Testis (tissue), 3 donors: Measurements from ENCODE around the gene DES. TPM values are rescaled to one million over a fixed set of nuclear protein-coding genes. Genes with fewer than 3 reads are reported as not detected.

Source experiments
- DNase-seq: peaks from one replicate; pipeline ENCODE4 v3.0.0-alpha.2; 2019
- H3K27ac ChIP-seq, 2 donors: fragments of 200-600 bp; sonication (generic); one replicate each; pipeline ENCODE4 v1.5.1; 2019
- H3K27me3 ChIP-seq: fragments of 200-600 bp; sonication (generic); one replicate; pipeline ENCODE4 v1.5.1; 2019
- H3K36me3 ChIP-seq: fragments of 200-600 bp; sonication (generic); one replicate; pipeline ENCODE4 v1.5.1; 2017; ENCODE audit warnings: low read depth; ENCODE audit errors: missing control alignments
- H3K4me1 ChIP-seq: fragments of 200-600 bp; sonication (generic); one replicate; pipeline ENCODE4 v1.5.1; 2019
- H3K4me3 ChIP-seq, 2 donors: fragments of 200-600 bp; sonication (generic); one replicate each; pipeline ENCODE4 v1.5.1; 2017 to 2019
- H3K9me3 ChIP-seq: fragments of 200-600 bp; sonication (generic); one replicate; pipeline ENCODE4 v1.5.1; 2017
- CTCF ChIP-seq, 3 experiments: fragments of 450-650 bp in 2 of 3; fragments of 200-600 bp in 1 of 3; sonication (generic) in 1 of 3; IDR thresholded peaks; one replicate each; pipeline ENCODE4 v1.5.1; 2016 to 2019; ENCODE audit warnings: antibody characterized with exemption in 3 of 3, mild to moderate bottlenecking in 2 of 3, moderate library complexity in 1 of 3
- POLR2A ChIP-seq: fragments of 450-650 bp; IDR thresholded peaks from one replicate; pipeline ENCODE4 v1.6.1; 2017; ENCODE audit warnings: antibody characterized with exemption, mild to moderate bottlenecking, moderate library complexity
- WGBS, 2 donors: methylation state at CpG; one replicate each; pipeline ENCODE4 v1.1.5; 2018; 5-methylcytosine and 5-hydroxymethylcytosine counted together
- intact Hi-C: fragments of 100-400 bp; cut with DNase I; formaldehyde crosslinking; loops from one replicate; pipeline ENCODE4 v1.15.1; 2023; ENCODE audit warnings: low total_unique reads
- polyA plus RNA-seq: library from polyadenylated mRNA; stranded (reverse); fragments of 350-450 nt; fragmentation: Illumina TruSeq; extraction: RNeasy Lipid Tissue Mini Kit (QIAGEN cat#74804); gene quantifications from one replicate; pipeline ENCODE4 v1.2.3, GENCODE V29; 2014; ENCODE audit warnings: low read depth, low replicate concordance; ENCODE audit not compliant: insufficient read depth
- total RNA-seq, 2 donors: library from RNA; depleted of rRNA; stranded (reverse); fragments of >200 nt; gene quantifications; one replicate each; pipeline ENCODE4 v1.2.3, GENCODE V29; 2016

Gene DES
- total and polyA plus RNA-seq, 3 donors from 2014 or later, result 17.6 to 199 (median 33.3) TPM

- Histone ChIP-seq H3K27ac (no peak overlapping the region), H3K27me3 (no peaks in the 10 kb centered on the region), H3K9me3 (no peaks in the 10 kb centered on the region), H3K4me1 (peaks cover 17% of the 10 kb centered on the region), H3K36me3 (no peaks in the 10 kb centered on the region), H3K4me3 (no peak overlapping the region)
- no peak for DNase-seq
- TF ChIP-seq CTCF (IDR thresholded peaks at IDR 0.05), result no peak
- no peak for TF ChIP-seq POLR2A
- WGBS, 2 donors, result 88 to 90% methylated on average over 25 to 47 of the region's 47 CpGs
- intact Hi-C loops, result no loop called here
These were observed 47.7 kb downstream of the DES start for GRCh38 chr2:219465659-219466561.

- 78 to 86% methylated on average over 15 to 28 of the region's 28 CpGs for WGBS, 2 donors
- intact Hi-C loops, result no loop called here
- Histone ChIP-seq H3K4me3 (no peak overlapping the region), H3K27ac (no peak overlapping the region), H3K4me1 (peaks cover 13% of the 10 kb centered on the region), H3K36me3 (no peaks in the 10 kb centered on the region), H3K27me3 (no peaks in the 10 kb centered on the region), H3K9me3 (no peaks in the 10 kb centered on the region)
- TF ChIP-seq CTCF (IDR thresholded peaks at IDR 0.05), result no peak
- TF ChIP-seq POLR2A, result no peak
- DNase-seq, result no peak
These were observed 48.9 kb downstream of the DES start for GRCh38 chr2:219466816-219467735.

DNA sequence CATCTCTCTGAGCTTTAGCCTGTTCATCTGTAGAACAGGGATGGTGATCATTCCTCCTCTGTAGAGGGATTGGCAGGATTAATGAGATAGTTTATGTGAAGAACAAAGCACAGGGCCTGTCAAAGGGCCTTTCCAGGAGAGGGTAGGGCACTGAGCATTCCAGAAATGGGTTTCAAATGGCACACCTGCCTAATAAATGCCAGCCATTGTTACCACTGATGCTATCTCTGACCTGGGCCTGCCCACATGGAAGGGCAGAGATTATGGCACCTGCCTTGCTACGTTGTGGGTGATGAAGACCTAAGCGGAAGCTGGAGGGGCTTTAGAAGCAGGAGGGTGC lies 49.5 kb downstream of the DES start:
- no peak for TF ChIP-seq CTCF (IDR thresholded peaks at IDR 0.05)
- no peak for TF ChIP-seq POLR2A
- intact Hi-C loops, result no loop called here
- Histone ChIP-seq H3K9me3 (no peaks in the 10 kb centered on the region), H3K4me3 (no peak overlapping the region), H3K27ac (no peak overlapping the region), H3K4me1 (peaks cover 13% of the 10 kb centered on the region), H3K36me3 (no peaks in the 10 kb centered on the region), H3K27me3 (no peaks in the 10 kb centered on the region)
- 75 to 77% methylated on average over 2 of the region's 2 CpGs for WGBS, 2 donors
- no peak for DNase-seq

GRCh38 chr2:219468410-219469185 lies 50.4 kb downstream of the DES start:
- Histone ChIP-seq H3K4me3 (no peak overlapping the region), H3K9me3 (no peaks in the 10 kb centered on the region), H3K27me3 (no peaks in the 10 kb centered on the region), H3K36me3 (no peaks in the 10 kb centered on the region), H3K4me1 (peaks cover 13% of the 10 kb centered on the region), H3K27ac (no peak overlapping the region)
- no peak for TF ChIP-seq CTCF (IDR thresholded peaks at IDR 0.05)
- TF ChIP-seq POLR2A, result no peak
- no peak for DNase-seq
- WGBS, 2 donors, result 79 to 94% methylated on average over 2 to 23 of the region's 23 CpGs
- intact Hi-C loops, result no loop called here
